Measurements from ENCODE around the gene ADAMTS20.

The ADAMTS20 gene

DNA sequence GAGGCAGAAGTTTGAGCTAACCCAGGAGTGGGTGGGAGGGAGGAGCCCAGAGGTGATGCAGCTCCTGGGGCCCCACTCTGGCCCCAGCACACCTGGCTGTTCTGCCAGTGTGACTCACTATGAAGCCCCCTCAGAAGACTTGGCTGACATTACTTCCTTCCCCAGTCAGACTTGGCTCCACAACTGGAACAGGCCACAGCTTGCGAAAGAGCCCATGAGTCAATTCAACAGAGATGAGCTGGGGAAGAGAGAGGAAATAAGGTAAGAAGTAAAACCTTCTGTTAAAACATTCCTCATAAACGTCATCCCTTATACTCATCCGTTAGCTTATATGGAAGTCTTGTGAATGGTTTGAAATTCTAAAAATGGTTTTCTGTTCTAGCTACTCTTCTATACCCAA lies 245.9 kb downstream of the ADAMTS20 start:
- H3K4me3 ChIP-seq (ENCODE audit: low read depth, low read length) = no peak overlapping the region
- TF ChIP-seq, protein P1, sequence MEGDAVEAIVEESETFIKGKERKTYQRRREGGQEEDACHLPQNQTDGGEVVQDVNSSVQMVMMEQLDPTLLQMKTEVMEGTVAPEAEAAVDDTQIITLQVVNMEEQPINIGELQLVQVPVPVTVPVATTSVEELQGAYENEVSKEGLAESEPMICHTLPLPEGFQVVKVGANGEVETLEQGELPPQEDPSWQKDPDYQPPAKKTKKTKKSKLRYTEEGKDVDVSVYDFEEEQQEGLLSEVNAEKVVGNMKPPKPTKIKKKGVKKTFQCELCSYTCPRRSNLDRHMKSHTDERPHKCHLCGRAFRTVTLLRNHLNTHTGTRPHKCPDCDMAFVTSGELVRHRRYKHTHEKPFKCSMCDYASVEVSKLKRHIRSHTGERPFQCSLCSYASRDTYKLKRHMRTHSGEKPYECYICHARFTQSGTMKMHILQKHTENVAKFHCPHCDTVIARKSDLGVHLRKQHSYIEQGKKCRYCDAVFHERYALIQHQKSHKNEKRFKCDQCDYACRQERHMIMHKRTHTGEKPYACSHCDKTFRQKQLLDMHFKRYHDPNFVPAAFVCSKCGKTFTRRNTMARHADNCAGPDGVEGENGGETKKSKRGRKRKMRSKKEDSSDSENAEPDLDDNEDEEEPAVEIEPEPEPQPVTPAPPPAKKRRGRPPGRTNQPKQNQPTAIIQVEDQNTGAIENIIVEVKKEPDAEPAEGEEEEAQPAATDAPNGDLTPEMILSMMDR (IDR thresholded peaks at IDR 0.05; ENCODE audit: borderline replicate concordance, insufficient read depth, low read depth, low read length) = no peak

DNA sequence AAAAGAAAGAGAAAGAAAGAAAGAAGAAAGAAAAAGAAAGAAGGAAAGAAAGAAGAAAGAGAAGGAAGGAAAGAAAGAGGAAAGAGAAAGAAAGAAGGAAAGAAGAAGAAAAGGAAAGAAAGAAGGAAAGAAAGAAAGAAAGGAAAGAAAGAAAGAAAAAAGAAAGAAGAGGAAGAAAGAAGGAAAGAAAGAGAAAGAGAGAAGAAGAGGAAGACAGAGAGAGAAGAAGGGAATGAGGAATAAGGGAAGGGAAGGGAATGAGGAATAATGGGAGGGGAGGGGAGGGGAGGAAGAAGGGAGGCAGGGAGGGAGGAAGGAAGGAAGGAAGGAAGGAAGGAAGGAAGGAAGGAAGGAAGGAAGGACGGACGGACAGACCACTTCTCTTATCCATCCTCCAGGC lies 246.9 kb downstream of the ADAMTS20 start:
- no peak overlapping the region for H3K4me3 ChIP-seq (ENCODE audit: low read depth, low read length)
- TF ChIP-seq, protein P1 (IDR thresholded peaks at IDR 0.05; ENCODE audit: borderline replicate concordance, insufficient read depth, low read depth, low read length) = no peak

Measured in GM12875 (cell line).